ENCODE results near the gene HERC4.

DNA sequence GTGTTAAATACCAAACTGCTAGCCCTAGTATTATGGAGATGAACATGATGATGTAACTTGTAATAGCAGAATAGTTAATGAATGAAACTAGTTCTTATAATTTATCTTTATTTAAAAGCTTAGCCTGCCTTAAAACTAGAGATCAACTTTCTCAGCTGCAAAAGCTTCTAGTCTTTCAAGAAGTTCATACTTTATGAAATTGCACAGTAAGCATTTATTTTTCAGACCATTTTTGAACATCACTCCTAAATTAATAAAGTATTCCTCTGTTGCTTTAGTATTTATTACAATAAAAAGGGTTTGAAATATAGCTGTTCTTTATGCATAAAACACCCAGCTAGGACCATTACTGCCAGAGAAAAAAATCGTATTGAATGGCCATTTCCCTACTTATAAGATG is 157.4 kb downstream of the HERC4 start:
- TF ChIP-seq, protein P1, sequence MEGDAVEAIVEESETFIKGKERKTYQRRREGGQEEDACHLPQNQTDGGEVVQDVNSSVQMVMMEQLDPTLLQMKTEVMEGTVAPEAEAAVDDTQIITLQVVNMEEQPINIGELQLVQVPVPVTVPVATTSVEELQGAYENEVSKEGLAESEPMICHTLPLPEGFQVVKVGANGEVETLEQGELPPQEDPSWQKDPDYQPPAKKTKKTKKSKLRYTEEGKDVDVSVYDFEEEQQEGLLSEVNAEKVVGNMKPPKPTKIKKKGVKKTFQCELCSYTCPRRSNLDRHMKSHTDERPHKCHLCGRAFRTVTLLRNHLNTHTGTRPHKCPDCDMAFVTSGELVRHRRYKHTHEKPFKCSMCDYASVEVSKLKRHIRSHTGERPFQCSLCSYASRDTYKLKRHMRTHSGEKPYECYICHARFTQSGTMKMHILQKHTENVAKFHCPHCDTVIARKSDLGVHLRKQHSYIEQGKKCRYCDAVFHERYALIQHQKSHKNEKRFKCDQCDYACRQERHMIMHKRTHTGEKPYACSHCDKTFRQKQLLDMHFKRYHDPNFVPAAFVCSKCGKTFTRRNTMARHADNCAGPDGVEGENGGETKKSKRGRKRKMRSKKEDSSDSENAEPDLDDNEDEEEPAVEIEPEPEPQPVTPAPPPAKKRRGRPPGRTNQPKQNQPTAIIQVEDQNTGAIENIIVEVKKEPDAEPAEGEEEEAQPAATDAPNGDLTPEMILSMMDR (conservative IDR thresholded peaks at IDR 0.05 in 1 of 2, IDR thresholded peaks at IDR 0.05 in 1 of 2; ENCODE audit: low read depth in 1 of 2, low read length in 2 of 2) = no peak
- no peak for TF ChIP-seq EZH2 (IDR thresholded peaks at IDR 0.05; ENCODE audit: low read length, missing control alignments)

Data from fibroblast of lung (primary cell).